ELF-1 (cell line): Measurements from ENCODE around the gene OLIG2.

Source experiments
- DNase-seq: peaks from one replicate; pipeline ENCODE4 v3.0.0-alpha.2; 2016; ENCODE audit warnings: low read depth, low spot score

The OLIG2 gene

DNA sequence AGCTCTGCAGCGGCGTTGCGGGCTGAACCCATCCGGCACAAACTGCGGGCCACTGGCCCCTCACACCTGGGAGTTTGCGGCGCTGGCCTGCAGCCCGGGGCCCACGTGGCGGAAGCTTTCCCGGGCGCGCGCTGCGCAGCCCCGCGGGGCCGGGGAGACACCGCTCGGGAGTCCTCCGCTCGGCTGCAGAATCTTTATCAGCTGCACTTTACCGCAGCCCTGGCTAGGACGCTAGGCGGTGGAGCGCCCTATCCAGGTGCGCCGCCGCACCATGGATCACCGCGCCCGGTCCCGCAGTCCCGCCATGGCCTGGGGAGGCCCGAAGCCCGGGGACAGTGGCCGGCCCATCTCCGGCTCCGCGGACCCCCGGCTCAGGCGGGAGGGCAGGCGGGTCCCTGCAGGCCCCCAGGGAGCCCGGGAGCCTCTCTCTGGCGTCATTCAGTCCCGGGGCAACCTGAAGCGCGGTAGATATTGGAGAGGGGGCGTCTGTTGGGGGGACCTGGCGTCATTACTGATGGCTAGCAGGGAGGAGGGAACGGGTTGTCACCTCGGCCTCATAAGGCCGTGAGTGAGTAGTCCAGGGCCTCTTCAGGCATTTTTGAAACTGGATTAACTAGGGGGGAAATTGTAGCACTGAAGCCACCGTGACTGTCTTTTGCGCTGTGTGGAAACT, 5.7 kb upstream of the OLIG2 start:
- DNase-seq: peak; percentile 29

DNA sequence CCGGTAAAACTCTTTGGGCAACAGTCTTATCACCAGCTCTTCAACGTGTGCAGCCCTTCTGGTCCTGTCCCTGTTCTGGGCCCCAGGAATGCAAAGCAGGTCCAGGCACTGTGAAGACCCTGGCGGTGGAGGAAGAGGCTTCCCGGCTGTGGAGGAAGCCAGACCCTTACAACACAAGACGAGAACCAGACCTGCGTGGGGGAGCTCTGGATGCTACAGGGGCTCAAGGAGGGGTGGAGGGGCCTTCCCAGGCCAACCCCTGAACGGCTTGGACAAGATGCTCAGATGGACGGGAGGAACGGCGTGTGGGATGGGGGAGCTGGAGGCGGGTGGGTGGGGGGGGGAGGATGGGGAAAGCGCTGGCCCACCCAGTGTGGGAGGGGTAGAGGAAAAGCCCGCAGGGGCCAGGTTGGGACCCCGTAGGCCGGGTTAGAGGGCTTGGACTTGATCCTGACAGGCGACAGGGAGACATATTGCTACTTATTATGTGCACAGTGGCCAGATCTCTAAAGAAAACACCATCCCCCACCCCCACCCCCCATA, 5.1 kb upstream of the OLIG2 start:
- no peak for DNase-seq

DNA sequence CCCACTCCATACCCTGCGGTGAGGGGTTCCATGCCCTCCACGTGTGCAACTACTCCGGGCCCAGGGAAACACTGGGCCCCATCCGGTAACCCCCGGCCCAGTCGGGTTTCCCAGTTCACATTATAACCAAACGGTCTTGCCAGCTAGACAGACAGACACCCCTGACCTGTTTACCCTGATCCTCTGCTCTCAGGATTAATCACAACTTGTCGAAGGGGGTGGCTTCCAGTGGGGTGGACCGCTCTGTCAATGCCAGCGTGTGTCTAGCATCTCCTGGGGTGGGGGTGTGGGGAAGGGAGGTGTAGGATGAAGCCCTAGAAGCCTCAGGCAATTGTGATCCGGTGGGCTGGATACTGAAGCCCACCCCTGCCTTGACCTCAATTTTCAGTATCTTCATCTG, 4.6 kb upstream of the OLIG2 start:
- DNase-seq: no peak

DNA sequence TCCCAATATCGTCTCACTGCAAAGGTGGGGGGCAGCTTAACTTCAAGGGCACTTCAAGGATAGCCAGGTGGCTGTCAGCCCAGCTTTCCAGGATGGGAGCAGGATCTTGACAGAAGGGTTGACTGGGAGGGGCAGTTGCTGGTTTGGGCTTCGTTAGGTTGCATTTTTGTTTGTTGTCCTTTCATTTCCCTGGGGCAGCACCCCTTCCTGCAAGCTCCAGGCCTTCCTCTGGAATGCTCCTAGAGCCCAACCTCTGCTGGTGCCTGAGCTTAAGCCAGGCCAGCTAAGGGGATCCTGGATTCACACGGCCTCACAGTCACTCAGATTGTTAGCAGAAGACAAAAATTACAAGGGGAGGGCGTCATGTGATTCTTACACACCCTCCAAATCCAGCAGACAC, 4.1 kb upstream of the OLIG2 start:
- DNase-seq: peak; percentile 67

DNA sequence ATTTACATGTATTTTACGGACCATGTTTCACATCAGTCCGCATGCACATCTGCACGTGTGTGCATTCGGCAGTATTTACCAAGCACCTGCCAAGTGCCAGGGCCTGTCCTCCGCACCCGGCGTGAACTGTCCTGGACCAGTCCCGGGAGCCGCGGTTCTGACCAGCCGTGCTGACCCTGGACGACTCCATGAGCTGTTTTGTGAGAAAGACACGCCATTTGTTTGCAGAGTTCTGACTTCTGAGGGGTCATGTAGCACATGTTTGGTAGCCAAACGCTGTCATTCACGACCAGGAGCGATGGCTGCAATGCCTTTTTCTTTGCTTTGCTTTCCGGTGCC, 3.3 kb upstream of the OLIG2 start:
- DNase-seq: no peak

DNA sequence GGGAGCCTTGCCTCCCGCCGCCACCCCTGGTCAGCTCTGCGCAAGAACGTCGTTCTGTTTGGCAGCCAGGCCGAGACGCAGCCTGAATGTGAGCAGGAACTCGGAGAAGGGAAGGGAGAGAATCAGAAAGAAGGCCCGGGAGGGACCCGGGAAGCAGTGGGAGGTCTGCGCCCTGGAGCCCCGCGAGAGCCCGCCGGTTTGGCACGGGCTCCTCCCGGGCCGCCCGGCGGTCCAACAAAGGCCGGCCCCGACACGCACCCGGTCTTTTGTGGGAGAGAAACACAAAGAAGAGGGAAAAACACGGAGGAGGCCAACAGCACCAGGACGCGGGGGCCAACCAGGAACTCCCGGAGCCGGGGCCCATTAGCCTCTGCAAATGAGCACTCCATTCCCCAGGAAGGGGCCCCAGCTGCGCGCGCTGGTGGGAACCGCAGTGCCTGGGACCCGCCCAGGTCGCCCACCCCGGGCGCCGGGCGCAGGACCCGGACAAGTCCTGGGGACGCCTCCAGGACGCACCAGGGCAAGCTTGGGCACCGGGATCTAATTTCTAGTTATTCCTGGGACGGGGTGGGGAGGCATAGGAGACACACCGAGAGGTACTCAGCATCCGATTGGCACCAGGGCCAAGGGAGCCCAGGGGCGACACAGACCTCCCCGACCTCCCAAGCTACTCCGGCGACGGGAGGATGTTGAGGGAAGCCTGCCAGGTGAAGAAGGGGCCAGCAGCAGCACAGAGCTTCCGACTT, 2.7 kb upstream of the OLIG2 start:
- DNase-seq: peak; percentile 34

DNA sequence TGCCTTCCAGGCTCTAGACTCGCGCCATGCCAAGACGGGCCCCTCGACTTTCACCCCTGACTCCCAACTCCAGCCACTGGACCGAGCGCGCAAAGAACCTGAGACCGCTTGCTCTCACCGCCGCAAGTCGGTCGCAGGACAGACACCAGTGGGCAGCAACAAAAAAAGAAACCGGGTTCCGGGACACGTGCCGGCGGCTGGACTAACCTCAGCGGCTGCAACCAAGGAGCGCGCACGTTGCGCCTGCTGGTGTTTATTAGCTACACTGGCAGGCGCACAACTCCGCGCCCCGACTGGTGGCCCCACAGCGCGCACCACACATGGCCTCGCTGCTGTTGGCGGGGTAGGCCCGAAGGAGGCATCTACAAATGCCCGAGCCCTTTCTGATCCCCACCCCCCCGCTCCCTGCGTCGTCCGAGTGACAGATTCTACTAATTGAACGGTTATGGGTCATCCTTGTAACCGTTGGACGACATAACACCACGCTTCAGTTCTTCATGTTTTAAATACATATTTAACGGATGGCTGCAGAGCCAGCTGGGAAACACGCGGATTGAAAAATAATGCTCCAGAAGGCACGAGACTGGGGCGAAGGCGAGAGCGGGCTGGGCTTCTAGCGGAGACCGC, 2.0 kb upstream of the OLIG2 start:
- no peak for DNase-seq

DNA sequence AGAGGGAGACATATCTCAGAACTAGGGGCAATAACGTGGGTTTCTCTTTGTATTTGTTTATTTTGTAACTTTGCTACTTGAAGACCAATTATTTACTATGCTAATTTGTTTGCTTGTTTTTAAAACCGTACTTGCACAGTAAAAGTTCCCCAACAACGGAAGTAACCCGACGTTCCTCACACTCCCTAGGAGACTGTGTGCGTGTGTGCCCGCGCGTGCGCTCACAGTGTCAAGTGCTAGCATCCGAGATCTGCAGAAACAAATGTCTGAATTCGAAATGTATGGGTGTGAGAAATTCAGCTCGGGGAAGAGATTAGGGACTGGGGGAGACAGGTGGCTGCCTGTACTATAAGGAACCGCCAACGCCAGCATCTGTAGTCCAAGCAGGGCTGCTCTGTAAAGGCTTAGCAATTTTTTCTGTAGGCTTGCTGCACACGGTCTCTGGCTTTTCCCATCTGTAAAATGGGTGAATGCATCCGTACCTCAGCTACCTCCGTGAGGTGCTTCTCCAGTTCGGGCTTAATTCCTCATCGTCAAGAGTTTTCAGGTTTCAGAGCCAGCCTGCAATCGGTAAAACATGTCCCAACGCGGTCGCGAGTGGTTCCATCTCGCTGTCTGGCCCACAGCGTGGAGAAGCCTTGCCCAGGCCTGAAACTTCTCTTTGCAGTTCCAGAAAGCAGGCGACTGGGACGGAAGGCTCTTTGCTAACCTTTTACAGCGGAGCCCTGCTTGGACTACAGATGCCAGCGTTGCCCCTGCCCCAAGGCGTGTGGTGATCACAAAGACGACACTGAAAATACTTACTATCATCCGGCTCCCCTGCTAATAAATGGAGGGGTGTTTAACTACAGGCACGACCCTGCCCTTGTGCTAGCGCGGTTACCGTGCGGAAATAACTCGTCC, 1.3 kb upstream of the OLIG2 start:
- DNase-seq: no peak

DNA sequence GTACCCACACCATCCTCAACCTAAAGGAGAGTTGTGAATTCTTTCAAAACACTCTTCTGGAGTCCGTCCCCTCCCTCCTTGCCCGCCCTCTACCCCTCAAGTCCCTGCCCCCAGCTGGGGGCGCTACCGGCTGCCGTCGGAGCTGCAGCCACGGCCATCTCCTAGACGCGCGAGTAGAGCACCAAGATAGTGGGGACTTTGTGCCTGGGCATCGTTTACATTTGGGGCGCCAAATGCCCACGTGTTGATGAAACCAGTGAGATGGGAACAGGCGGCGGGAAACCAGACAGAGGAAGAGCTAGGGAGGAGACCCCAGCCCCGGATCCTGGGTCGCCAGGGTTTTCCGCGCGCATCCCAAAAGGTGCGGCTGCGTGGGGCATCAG, 638 bp upstream of the OLIG2 start:
- peak; percentile 53 for DNase-seq

DNA sequence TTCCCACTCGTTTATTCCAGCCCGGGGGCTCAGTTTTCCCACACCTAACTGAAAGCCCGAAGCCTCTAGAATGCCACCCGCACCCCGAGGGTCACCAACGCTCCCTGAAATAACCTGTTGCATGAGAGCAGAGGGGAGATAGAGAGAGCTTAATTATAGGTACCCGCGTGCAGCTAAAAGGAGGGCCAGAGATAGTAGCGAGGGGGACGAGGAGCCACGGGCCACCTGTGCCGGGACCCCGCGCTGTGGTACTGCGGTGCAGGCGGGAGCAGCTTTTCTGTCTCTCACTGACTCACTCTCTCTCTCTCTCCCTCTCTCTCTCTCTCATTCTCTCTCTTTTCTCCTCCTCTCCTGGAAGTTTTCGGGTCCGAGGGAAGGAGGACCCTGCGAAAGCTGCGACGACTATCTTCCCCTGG, 716 bp downstream of the OLIG2 start:
- DNase-seq: no peak

DNA sequence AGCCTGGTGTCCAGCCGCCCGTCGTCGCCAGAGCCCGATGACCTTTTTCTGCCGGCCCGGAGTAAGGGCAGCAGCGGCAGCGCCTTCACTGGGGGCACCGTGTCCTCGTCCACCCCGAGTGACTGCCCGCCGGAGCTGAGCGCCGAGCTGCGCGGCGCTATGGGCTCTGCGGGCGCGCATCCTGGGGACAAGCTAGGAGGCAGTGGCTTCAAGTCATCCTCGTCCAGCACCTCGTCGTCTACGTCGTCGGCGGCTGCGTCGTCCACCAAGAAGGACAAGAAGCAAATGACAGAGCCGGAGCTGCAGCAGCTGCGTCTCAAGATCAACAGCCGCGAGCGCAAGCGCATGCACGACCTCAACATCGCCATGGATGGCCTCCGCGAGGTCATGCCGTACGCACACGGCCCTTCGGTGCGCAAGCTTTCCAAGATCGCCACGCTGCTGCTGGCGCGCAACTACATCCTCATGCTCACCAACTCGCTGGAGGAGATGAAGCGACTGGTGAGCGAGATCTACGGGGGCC, 1.2 kb downstream of the OLIG2 start:
- DNase-seq: peak; percentile 39

DNA sequence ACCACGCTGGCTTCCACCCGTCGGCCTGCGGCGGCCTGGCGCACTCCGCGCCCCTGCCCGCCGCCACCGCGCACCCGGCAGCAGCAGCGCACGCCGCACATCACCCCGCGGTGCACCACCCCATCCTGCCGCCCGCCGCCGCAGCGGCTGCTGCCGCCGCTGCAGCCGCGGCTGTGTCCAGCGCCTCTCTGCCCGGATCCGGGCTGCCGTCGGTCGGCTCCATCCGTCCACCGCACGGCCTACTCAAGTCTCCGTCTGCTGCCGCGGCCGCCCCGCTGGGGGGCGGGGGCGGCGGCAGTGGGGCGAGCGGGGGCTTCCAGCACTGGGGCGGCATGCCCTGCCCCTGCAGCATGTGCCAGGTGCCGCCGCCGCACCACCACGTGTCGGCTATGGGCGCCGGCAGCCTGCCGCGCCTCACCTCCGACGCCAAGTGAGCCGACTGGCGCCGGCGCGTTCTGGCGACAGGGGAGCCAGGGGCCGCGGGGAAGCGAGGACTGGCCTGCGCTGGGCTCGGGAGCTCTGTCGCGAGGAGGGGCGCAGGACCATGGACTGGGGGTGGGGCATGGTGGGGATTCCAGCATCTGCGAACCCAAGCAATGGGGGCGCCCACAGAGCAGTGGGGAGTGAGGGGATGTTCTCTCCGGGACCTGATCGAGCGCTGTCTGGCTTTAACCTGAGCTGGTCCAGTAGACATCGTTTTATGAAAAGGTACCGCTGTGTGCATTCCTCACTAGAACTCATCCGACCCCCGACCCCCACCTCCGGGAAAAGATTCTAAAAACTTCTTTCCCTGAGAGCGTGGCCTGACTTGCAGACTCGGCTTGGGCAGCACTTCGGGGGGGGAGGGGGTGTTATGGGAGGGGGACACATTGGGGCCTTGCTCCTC, 1.9 kb downstream of the OLIG2 start:
- no peak for DNase-seq

DNA sequence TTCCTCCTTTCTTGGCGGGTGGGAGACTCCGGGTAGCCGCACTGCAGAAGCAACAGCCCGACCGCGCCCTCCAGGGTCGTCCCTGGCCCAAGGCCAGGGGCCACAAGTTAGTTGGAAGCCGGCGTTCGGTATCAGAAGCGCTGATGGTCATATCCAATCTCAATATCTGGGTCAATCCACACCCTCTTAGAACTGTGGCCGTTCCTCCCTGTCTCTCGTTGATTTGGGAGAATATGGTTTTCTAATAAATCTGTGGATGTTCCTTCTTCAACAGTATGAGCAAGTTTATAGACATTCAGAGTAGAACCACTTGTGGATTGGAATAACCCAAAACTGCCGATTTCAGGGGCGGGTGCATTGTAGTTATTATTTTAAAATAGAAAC, 2.5 kb downstream of the OLIG2 start:
- no peak for DNase-seq

DNA sequence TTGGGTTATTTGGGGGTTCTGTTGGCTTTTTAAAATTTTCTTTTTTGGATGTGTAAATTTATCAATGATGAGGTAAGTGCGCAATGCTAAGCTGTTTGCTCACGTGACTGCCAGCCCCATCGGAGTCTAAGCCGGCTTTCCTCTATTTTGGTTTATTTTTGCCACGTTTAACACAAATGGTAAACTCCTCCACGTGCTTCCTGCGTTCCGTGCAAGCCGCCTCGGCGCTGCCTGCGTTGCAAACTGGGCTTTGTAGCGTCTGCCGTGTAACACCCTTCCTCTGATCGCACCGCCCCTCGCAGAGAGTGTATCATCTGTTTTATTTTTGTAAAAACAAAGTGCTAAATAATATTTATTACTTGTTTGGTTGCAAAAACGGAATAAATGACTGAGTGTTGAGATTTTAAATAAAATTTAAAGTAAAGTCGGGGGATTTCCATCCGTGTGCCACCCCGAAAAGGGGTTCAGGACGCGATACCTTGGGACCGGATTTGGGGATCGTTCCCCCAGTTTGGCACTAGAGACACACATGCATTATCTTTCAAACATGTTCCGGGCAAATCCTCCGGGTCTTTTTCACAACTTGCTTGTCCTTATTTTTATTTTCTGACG, 3.1 kb downstream of the OLIG2 start:
- DNase-seq: peak; percentile 14

DNA sequence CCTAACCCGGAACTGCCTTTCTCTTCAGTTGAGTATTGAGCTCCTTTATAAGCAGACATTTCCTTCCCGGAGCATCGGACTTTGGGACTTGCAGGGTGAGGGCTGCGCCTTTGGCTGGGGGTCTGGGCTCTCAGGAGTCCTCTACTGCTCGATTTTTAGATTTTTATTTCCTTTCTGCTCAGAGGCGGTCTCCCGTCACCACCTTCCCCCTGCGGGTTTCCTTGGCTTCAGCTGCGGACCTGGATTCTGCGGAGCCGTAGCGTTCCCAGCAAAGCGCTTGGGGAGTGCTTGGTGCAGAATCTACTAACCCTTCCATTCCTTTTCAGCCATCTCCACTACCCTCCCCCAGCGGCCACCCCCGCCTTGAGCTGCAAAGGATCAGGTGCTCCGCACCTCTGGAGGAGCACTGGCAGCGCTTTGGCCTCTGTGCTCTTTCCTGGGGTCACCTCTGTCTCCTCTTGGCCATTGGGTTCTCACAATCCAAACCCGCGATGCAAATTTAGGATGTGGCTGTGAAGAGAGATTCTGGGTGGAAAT, 3.7 kb downstream of the OLIG2 start:
- DNase-seq: peak; percentile 26

DNA sequence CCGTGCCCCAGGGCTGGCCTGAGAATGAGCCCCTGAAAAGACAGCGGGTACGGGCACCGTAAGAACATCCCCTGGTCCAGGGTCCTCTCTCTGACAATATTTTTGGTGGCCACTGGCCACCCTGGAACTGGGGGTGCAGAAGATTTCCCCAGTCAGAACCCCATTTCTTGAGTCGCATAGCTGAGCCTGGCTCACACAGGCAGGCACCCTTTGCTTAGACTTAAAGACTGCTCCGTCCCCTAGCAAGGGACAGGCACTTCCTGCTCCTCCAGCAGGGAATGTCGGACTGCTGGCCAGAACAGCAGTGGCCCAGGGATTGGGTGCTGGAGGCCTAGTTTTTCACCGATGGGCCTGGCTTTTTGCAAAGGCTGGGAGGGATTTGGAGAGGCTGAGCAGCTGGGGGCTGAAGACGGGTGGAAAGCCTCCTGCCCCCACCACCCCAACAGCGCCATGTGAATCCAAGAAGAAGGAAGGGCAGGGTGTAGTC, 4.3 kb downstream of the OLIG2 start:
- peak; percentile 14 for DNase-seq

DNA sequence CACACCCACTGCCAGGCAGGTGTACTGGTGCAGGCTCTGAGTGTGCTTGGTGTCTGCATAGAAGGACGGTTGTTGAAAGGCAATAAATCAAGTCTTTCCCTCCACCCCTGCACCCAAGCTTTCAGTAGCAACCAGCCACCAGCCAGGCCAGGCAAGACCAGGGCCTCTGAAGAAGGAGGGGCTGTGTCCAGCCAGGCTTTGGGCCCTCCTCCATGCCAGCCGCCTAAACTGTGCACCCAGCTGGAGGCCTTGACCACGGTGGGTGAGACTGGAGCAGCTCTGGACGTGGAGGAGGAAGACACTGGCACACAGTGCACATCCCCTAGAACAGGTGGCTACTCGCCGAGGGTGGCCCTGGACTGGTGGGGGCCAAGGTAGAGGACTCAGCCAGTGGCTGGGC, 4.9 kb downstream of the OLIG2 start:
- no peak for DNase-seq

DNA sequence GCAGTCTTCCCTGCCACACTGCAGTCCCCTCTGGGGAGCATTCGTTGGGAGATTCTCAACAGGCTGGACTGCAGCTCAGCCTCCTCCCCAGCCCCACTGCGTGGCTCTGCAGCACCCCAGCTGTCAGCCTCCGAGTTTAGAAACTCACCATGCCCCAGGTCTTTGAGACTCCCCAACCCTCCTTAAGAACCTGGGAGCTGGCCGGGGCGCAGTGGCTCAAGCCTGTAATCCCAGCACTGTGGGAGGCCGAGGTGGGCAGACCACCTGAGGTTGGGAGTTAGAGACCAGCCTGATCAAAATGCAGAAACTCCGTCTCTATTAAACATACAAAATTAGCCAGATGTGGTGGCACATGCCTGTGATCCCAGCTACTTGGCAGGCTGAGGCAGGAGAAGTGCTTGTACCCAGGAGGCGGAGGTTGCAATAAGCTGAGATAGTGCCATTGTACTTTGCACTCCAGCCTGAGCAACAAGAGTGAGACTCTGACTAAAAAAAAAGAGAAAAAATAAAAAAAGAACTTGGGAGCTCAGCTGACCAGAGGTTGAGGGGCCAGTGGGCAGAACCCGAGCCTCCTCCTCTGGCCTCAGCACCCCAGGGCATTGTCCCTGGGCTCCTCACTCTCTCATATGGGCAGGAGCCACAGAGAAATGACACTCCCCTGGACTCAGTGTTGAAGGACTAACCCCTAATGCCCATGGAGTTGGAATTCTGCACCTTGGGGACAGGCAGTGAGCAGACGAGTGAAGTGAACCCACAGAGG, 5.6 kb downstream of the OLIG2 start:
- DNase-seq: no peak
